Measurements from ENCODE around the gene ACP2.

DNA sequence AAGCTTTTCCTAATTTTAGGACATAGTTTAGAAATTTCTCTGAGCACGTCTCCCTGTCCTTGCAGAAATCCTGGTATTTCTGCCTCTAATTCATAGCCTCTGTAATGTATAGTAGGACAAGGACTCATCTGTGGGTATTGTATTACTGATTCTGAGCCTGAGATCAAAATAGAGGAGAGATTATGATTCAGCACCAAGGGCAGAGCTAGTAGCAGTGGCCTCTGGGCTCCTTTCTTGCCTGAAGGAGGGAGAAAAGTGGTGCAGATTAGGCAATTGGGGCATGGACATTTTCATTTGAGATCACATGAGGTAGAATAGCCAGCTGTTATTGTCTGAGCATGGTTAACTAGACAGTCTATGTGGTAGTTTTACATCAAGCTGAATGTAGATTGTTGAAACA lies 24.1 kb upstream of the ACP2 start:
- TF ChIP-seq, protein P1, sequence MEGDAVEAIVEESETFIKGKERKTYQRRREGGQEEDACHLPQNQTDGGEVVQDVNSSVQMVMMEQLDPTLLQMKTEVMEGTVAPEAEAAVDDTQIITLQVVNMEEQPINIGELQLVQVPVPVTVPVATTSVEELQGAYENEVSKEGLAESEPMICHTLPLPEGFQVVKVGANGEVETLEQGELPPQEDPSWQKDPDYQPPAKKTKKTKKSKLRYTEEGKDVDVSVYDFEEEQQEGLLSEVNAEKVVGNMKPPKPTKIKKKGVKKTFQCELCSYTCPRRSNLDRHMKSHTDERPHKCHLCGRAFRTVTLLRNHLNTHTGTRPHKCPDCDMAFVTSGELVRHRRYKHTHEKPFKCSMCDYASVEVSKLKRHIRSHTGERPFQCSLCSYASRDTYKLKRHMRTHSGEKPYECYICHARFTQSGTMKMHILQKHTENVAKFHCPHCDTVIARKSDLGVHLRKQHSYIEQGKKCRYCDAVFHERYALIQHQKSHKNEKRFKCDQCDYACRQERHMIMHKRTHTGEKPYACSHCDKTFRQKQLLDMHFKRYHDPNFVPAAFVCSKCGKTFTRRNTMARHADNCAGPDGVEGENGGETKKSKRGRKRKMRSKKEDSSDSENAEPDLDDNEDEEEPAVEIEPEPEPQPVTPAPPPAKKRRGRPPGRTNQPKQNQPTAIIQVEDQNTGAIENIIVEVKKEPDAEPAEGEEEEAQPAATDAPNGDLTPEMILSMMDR (IDR thresholded peaks at IDR 0.05; ENCODE audit: low read depth, low read length), result no peak
- no peak for TF ChIP-seq EZH2phosphoT487 (IDR thresholded peaks at IDR 0.05; ENCODE audit: low read depth)

Data from OCI-LY3 (cell line).